22Rv1 (cell line): Measurements from ENCODE around the gene CAPN11.
A peak's percentile ranks its signal among the peaks of the same experiment; 100 is the strongest.

ENCODE experiments used
- H3K27ac ChIP-seq: fragments of 450-650 bp; 2 replicates; pipeline ENCODE4 v1.5.1; 2017
- CTCF ChIP-seq: fragments of 450-650 bp; IDR thresholded peaks from 2 replicates; pipeline ENCODE4 v1.5.1; 2017; ENCODE audit warnings: mild to moderate bottlenecking
- ZFX ChIP-seq: fragments of 450-650 bp; IDR thresholded peaks from 2 replicates; pipeline ENCODE4 v1.6.1; 2017; ENCODE audit warnings: antibody characterized with exemption, borderline replicate concordance

CAPN11 gene

GRCh38 chr6:44219053-44219814 is 60.6 kb downstream of the CAPN11 start:
- TF ChIP-seq CTCF (no peak), ZFX (no peak)
- peak overlapping the region; percentile 58 for H3K27ac ChIP-seq

GRCh38 chr6:44219815-44220784 is 61.5 kb downstream of the CAPN11 start:
- peak overlapping the region; percentile 58 for H3K27ac ChIP-seq
- no peak for TF ChIP-seq ZFX
- TF ChIP-seq CTCF = no peak

GRCh38 chr6:44220913-44221290 is 62.3 kb downstream of the CAPN11 start:
- TF ChIP-seq ZFX (no peak), CTCF (no peak)
- H3K27ac ChIP-seq = peak overlapping the region; percentile 41

GRCh38 chr6:44221291-44221960 is 62.8 kb downstream of the CAPN11 start:
- H3K27ac ChIP-seq = peak overlapping the region; percentile 41
- TF ChIP-seq CTCF (peak; percentile 32), ZFX (no peak)

GRCh38 chr6:44221961-44222335 is 63.3 kb downstream of the CAPN11 start:
- TF ChIP-seq CTCF (no peak), ZFX (no peak)
- no peak overlapping the region; the same call in 1 of the 2 replicates for H3K27ac ChIP-seq

GRCh38 chr6:44222486-44223318 is 64.1 kb downstream of the CAPN11 start:
- TF ChIP-seq CTCF (no peak), ZFX (no peak)

More at GRCh38 chr6:44222486-44223318, 64.1 kb downstream of the CAPN11 start:
- peak overlapping the region; percentile 79 for H3K27ac ChIP-seq
